NCI-H2029 treated with DMSO at 0.1 percent for 48 hours (cell line): ENCODE measurements around the gene MANBA.

Source experiments
- DNase-seq: peaks from one replicate; lab custom pipeline; 2025; lab: John Stamatoyannopoulos, UW

The MANBA gene

DNA sequence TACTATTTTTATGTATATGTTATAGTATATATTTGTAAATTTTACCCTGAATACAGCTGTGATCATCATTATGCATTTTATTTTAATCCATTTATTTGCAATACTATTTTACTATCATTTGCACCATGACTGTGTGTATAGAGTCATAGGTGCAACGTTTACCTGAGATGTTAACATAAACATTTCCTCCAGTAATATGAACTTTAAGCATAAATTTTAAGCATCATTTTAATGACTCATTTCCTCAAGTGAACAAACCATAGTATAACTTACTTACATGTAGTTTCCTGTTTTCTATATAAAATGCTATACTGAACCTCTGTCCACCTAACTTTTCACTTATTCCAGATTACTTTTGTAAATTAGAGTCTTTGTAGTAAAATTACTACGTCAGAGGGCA is 166.8 kb downstream of the MANBA start:
- DNase-seq, result no peak

DNA sequence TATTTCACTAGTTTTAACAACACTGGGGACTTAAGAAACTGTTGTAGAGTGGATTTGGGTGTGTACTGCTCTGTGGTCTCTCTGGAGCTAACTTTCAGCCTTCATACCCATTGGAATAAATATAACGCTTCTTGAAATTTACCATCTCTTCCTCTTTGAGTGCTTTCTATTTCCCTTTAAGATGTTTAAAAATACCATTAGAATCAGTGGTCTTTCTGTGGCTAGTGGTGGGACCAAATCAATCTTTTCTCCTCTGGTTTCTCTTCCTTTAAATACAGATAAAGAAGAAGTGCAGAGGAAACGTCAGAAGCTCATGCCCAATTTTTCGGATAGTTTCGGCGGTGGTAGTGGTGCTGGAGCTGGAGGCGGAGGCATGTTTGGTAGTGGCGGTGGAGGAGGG is 167.6 kb downstream of the MANBA start:
- no peak for DNase-seq

DNA sequence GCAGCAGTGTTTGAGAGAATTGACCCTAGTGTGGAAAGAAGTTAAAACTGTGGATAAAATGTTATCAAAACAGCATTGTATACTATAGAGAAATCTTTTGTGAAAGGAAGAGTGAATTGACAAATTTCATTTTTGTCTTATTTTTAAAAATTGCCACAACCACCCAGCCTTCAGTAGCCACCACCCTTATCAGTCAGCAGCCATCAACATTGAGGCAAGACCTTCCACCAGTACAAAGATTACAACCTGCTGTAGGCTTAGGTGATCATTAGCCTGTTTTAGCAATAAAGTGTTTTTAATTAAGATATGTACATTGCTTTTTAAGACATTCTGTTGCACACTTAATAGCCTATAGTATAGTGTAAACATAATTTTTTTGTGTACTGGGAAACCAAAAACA is 168.5 kb downstream of the MANBA start:
- DNase-seq, result no peak

DNA sequence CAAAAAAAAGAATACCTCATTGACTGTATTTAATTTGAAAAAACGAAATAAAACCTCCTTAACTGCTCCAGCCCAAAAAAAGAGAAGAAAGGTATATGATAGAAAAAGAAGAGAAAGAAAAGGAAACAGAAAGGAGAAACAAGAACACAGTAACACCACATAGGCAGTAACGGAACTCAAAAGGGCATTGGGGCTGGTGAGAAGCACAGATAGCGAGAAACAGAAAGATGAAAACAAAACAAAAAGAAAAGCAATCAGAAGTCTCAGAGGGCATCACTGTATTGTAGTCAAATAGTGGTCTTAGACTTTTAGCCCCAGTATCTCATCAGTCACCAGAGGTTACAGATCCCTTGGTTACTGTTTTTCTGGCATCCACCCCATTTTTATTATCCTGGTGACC is 171.0 kb downstream of the MANBA start:
- DNase-seq, result no peak

DNA sequence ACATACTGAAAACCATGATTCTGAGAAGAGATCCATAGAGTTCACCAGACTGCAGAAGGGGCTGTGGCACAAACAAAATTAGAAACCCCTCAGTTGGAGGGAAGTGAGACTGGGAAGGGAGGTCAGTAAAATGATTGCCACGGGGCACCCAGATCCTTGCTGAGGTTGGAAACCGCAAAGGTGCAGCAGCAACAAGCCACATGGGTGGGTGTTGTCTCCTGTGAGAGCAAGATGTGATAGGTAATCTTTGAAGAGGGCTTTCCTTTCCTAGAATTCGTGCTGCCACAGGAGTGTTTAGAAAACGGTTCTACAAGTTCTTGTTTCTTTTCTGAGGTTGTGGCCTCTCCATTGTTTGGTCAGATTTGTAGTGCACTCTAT is 174.1 kb downstream of the MANBA start:
- DNase-seq, result no peak

DNA sequence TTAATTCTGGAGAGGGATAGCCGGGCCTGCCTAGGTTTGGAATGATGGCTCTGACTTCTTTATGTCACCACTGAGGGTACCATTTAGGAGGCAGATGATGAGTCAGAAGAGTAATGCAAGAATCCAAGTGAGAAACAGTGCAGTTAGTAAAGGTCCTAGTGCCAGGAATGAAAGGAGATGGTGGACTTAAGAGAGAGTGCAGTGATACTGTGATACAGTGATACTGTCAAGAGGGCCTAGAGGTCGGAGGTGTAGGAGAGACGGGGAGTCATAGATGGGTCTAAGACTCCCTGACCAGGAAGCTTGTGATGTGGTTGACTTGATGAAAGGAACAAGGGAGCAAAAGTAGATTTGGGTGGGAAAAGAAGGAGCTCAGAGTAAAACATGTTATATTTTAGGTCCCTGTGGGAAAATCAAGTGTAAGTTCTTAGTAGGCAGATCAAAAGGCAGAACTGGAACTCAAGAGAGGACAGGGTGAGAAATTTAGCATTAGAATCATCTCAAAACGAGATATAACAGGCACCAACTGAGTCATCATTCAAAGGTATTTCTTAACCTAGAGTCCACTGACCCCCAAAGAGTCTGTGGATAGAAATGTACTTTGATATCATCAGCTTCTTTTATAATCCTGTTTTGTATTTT is 174.6 kb downstream of the MANBA start:
- DNase-seq, result no peak

DNA sequence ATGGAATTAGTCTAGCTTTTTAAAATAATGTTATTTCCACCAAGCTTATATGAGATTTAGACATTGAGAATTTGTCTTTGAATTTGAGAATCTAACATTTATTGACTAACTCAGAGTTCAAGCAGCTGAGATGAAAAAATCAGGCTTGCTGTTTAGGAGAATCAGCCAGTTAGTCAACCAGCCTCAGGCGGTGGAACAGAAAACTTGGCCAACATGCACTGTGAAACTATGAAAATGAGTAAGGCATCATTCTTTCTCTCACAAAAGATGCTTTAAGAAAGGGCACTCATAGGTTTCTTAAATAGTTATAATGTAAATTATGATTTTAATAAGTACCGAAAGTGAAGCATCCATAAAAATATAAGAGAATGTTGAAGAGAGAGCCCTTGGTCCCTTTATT is 175.4 kb downstream of the MANBA start:
- no peak for DNase-seq

DNA sequence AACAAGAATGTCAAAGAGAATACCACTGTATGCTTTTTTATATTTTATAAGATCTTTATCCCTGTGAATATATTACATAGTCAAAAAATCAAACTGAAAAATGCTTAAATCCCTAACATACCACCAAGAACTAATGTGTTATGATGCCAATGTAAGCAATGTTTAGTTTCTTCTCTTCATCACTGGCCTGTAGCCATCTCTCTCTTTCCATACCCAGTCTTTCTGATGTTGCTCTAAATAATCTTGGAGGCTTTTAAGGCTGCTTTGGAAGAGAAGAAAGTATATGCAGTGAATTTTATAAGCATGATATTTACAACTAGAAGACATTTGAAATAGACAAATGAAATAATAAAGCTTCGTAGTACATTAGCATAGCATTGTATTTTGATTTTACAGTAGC is 176.7 kb downstream of the MANBA start:
- no peak for DNase-seq
